K562 (cell line): ENCODE data around the gene CYFIP2. TPM values are rescaled to one million over a fixed set of nuclear protein-coding genes. Genes with fewer than 3 reads are reported as not detected.

ENCODE experiments used
- ATAC-seq: fragments of 200-7000 bp; cut with Tn5 transposase; 3 replicates; pipeline ENCODE4 v1.9.1; 2020; ENCODE audit warnings: moderate library complexity
- BruUV-seq: library from RNA; stranded (reverse); fragments of 400-500 nt; replicated peaks from 2 replicates; lab custom pipeline; 2021; lab: Mats Ljungman, UMichigan
- CTCF ChIA-PET: fragments of 300-600 bp; formaldehyde crosslinking; extraction: SDS; loops from one replicate; lab custom pipeline; 2021; ENCODE audit warnings: low intra/inter-chr PET ratio; lab: Yijun Ruan, JAX
- POLR2A ChIA-PET: fragments of 300-600, 350-650 bp; sonication (Branson Sonifier 250); formaldehyde crosslinking; extraction: SDS; loops from one replicate; lab custom pipeline; 2021; ENCODE audit warnings: antibody characterized with exemption, inconsistent platforms; lab: Yijun Ruan, JAX
- DNase-seq, 4 experiments: peaks; one replicate each; pipeline versions ENCODE4 v3.0.0 to v3.0.0-alpha.2; 2011 to 2018; ENCODE audit warnings: low spot score in 3 of 4, mixed read lengths in 3 of 4; ENCODE audit errors: extremely low read depth in 1 of 4
- FAIRE-seq: peaks from 2 replicates; lab custom pipeline; 2011; peaks lifted over from hg19 to GRCh38; lab: Jason Lieb, UNC
- H2AFZ ChIP-seq: 2 replicates; pipeline ENCODE4 v1.6.0; 2011; ENCODE audit warnings: low read depth, low read length, control low read depth, inconsistent platforms
- H3K27ac ChIP-seq: fragments of 200-600 bp; 3 replicates; pipeline ENCODE4 v1.8.0; 2011; ENCODE audit warnings: low read depth, mild to moderate bottlenecking, control low read depth, inconsistent platforms, low read length, moderate library complexity, mixed read lengths; ENCODE audit errors: extremely low read depth
- H3K27me3 ChIP-seq, 2 experiments: fragments of 300-600 bp in 1 of 2; 2 replicates in 1 of 2; 3 replicates in 1 of 2; pipeline versions ENCODE4 v1.6.0 to v1.8.0; 2011; ENCODE audit warnings: inconsistent platforms in 2 of 2, low read length in 2 of 2, mild to moderate bottlenecking in 1 of 2, mixed read lengths in 1 of 2, moderate library complexity in 1 of 2; ENCODE audit not compliant: control insufficient read depth in 2 of 2, insufficient read depth in 2 of 2
- H3K36me3 ChIP-seq: fragments of 300-600 bp; 3 replicates; pipeline ENCODE4 v1.8.0; 2011; ENCODE audit warnings: mild to moderate bottlenecking, low read length, inconsistent platforms; ENCODE audit not compliant: control insufficient read depth, insufficient read depth
- H3K4me1 ChIP-seq, 2 experiments: fragments of 200-600 bp in 1 of 2; replicated peaks in 1 of 2; 2 replicates in 1 of 2; 3 replicates in 1 of 2; pipeline versions ENCODE4 v1.5.1 to v1.8.0; 2011; ENCODE audit warnings: inconsistent platforms in 2 of 2, low read length in 2 of 2, mild to moderate bottlenecking in 1 of 2, mixed read lengths in 1 of 2, moderate library complexity in 1 of 2; ENCODE audit not compliant: control insufficient read depth in 2 of 2, insufficient read depth in 2 of 2
- H3K4me2 ChIP-seq: 2 replicates; pipeline ENCODE4 v1.6.1; 2011; ENCODE audit warnings: low read length, control low read depth, inconsistent platforms, mixed read lengths; ENCODE audit not compliant: insufficient read depth
- H3K4me3 ChIP-seq: fragments of 200-600 bp; sonication (generic), shearing (Covaris generic); 2 replicates; pipeline ENCODE4 v1.5.1; 2016; ENCODE audit warnings: control low read depth, inconsistent platforms
- H3K79me2 ChIP-seq: fragments of 200-600 bp; 3 replicates; pipeline ENCODE4 v1.8.0; 2011; ENCODE audit warnings: low read length, inconsistent platforms; ENCODE audit not compliant: control insufficient read depth, insufficient read depth
- H3K9ac ChIP-seq, 2 experiments: 2 replicates each; pipeline versions ENCODE4 v1.6.0 to v1.6.1; 2011; ENCODE audit warnings: low read depth in 2 of 2, low read length in 2 of 2, control low read depth in 1 of 2, inconsistent platforms in 1 of 2, mild to moderate bottlenecking in 1 of 2, mixed read lengths in 1 of 2; ENCODE audit not compliant: insufficient read depth in 1 of 2
- H3K9me1 ChIP-seq: one replicate; pipeline ENCODE4 v1.6.0; 2011; ENCODE audit warnings: inconsistent platforms, mild to moderate bottlenecking, low read length, moderate library complexity; ENCODE audit not compliant: control insufficient read depth, insufficient read depth
- H3K9me3 ChIP-seq: replicated peaks from 2 replicates; pipeline ENCODE4 v1.5.1; 2011; ENCODE audit warnings: low read depth, low read length, inconsistent platforms; ENCODE audit not compliant: control insufficient read depth, insufficient read depth
- H4K20me1 ChIP-seq: replicated peaks from 2 replicates; pipeline ENCODE4 v1.6.1; 2011; ENCODE audit warnings: low read length, inconsistent platforms, mixed read lengths; ENCODE audit not compliant: control insufficient read depth, insufficient read depth
- FOXA3 ChIP-seq, 2 experiments: fragments of 450-650 bp in 1 of 2; sonication (generic) in 1 of 2; formaldehyde crosslinking; IDR thresholded peaks in 1 of 2; conservative IDR thresholded peaks in 1 of 2; 2 replicates each; pipeline versions ENCODE4 v1.4.0 to v1.8.0; 2020 to 2022; ENCODE audit warnings: mild to moderate bottlenecking in 2 of 2, missing genetic modification reagents in 1 of 2
- HNRNPUL1 ChIP-seq: fragments of 200-400 bp; formaldehyde crosslinking; IDR thresholded peaks from 2 replicates; pipeline ENCODE4 v1.6.1; 2017; ENCODE audit warnings: low read length
- NR4A1 ChIP-seq, 2 experiments: fragments of 250-450 bp in 1 of 2; fragments of 450-650 bp in 1 of 2; sonication (Bioruptor Pico) in 1 of 2; IDR thresholded peaks; 2 replicates each; pipeline versions ENCODE4 v1.4.0 to v1.6.1; 2016 to 2020; ENCODE audit warnings: mild to moderate bottlenecking in 2 of 2, missing compliant biosample characterization in 1 of 2, missing genetic modification characterization in 1 of 2, moderate library complexity in 1 of 2
- RCOR1 ChIP-seq, 2 experiments: IDR thresholded peaks; 2 replicates each; pipeline ENCODE4 v1.6.1; 2012; ENCODE audit warnings: low read depth in 2 of 2, low read length in 2 of 2, borderline replicate concordance in 1 of 2, improper control_type of control experiment in 1 of 2
- RFX7 ChIP-seq: fragments of 250-450 bp; sonication (Bioruptor Pico); IDR thresholded peaks from 2 replicates; pipeline ENCODE4 v1.5.1; 2021; ENCODE audit warnings: mild to moderate bottlenecking
- SETDB1 ChIP-seq: IDR thresholded peaks from one replicate; pipeline ENCODE4 v1.6.1; 2012; ENCODE audit warnings: low read length, control low read depth, inconsistent platforms
- TEAD1 ChIP-seq, 2 experiments: fragments of 450-650 bp in 1 of 2; sonication (generic) in 1 of 2; formaldehyde crosslinking; IDR thresholded peaks; 2 replicates each; pipeline versions ENCODE4 v1.4.0 to v1.8.0; 2020 to 2022; ENCODE audit warnings: mild to moderate bottlenecking in 2 of 2, missing genetic modification reagents in 1 of 2
- ZNF41 ChIP-seq: fragments of 250-450 bp; sonication (Bioruptor Pico); conservative IDR thresholded peaks from 2 replicates; pipeline ENCODE4 v1.4.0; 2020; ENCODE audit warnings: mild to moderate bottlenecking
- ZNF444 ChIP-seq: fragments of 250-450 bp; sonication (Bioruptor Pico); IDR thresholded peaks from 2 replicates; pipeline ENCODE4 v1.4.0; 2020; ENCODE audit warnings: mild to moderate bottlenecking, moderate library complexity
- ZNF609 ChIP-seq: sonication (generic); formaldehyde crosslinking; IDR thresholded peaks from 2 replicates; pipeline ENCODE4 v1.8.1; 2023; ENCODE audit warnings: missing genetic modification reagents, mild to moderate bottlenecking, borderline replicate concordance
- ZNF830 ChIP-seq: fragments of 250-450 bp; sonication (Bioruptor Pico); IDR thresholded peaks from 2 replicates; pipeline ENCODE4 v1.5.0; 2021; ENCODE audit warnings: mild to moderate bottlenecking
- WGBS: fragments of 100-300 bp; shearing (Covaris generic); methylation state at CpG from one replicate; pipeline ENCODE4 v1.1.6; 2016; ENCODE audit warnings: low coverage, mixed read lengths; ENCODE audit not compliant: insufficient coverage; ENCODE audit errors: missing lambda C conversion rate; 5-methylcytosine and 5-hydroxymethylcytosine counted together
- in situ Hi-C: fragments of 300-500 bp; cut with MboI; formaldehyde crosslinking; loops from 4 replicates; pipeline ENCODE4 v1.15.0; 2018; ENCODE audit warnings: inconsistent platforms, mixed read lengths
- intact Hi-C: fragments of 100-400 bp; cut with micrococcal nuclease; formaldehyde crosslinking; loops from 2 replicates; pipeline ENCODE4 v1.14.2; 2022
- polyA plus RNA-seq, 8 experiments: library from polyadenylated mRNA; depleted of rRNA in 4 of 8; stranded (reverse) in 5 of 8; unstranded in 3 of 8; fragments of >200 nt; fragmentation: Nextera tagmentation in 2 of 8; fragmentation: Illumina TruSeq in 1 of 8; extraction: Ambion mirVana in 2 of 8; extraction: Trizol in 1 of 8; gene quantifications; 2 replicates each; pipeline versions ENCODE4 v1.2.1 to v1.2.3, GENCODE V29; 2011 to 2014; ENCODE audit warnings: inconsistent platforms in 1 of 8, missing spikeins in 1 of 8
- total RNA-seq, 7 experiments: library from RNA; depleted of rRNA in 6 of 7; stranded (reverse); fragments of >200 nt in 6 of 7; fragmentation: Illumina TruSeq in 2 of 7; extraction: Trizol in 2 of 7; gene quantifications; 2 replicates each; pipeline versions ENCODE4 v1.2.1 to v1.2.3, GENCODE V29; 2011 to 2021; ENCODE audit warnings: low replicate concordance in 1 of 7
- TF ChIP-seq, protein P1 (sequence below): fragments of 450-650 bp; formaldehyde crosslinking; IDR thresholded peaks from 2 replicates; pipeline ENCODE4 v1.4.0; 2020; ENCODE audit warnings: mild to moderate bottlenecking, moderate library complexity
- TF ChIP-seq, protein P2 (sequence below), 2 experiments: fragments of 450-650 bp in 1 of 2; sonication (generic) in 1 of 2; formaldehyde crosslinking; conservative IDR thresholded peaks; 2 replicates each; pipeline versions ENCODE4 v1.4.0 to v1.8.1; 2020 to 2022; ENCODE audit warnings: mild to moderate bottlenecking in 1 of 2, missing genetic modification reagents in 1 of 2

CYFIP2 gene
- total and polyA plus RNA-seq, 9 of the 15 experiments (the other 6 are each of a cell fraction or from before 2014, with no cell fraction given) = 0.76 to 2.9 (median 1.4) TPM; not detected in 1

- TF ChIP-seq ZNF830 (CRISPR knock-in tag) = no peak
- no peak for TF ChIP-seq RFX7
- TF ChIP-seq, protein P1, sequence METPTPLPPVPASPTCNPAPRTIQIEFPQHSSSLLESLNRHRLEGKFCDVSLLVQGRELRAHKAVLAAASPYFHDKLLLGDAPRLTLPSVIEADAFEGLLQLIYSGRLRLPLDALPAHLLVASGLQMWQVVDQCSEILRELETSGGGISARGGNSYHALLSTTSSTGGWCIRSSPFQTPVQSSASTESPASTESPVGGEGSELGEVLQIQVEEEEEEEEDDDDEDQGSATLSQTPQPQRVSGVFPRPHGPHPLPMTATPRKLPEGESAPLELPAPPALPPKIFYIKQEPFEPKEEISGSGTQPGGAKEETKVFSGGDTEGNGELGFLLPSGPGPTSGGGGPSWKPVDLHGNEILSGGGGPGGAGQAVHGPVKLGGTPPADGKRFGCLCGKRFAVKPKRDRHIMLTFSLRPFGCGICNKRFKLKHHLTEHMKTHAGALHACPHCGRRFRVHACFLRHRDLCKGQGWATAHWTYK (CRISPR knock-in tag) = no peak
- no peak for TF ChIP-seq SETDB1
- TF ChIP-seq HNRNPUL1 = no peak
- TF ChIP-seq FOXA3 (CRISPR knock-in tag; conservative IDR thresholded peaks at IDR 0.05 in 1 of 2, IDR thresholded peaks at IDR 0.05 in 1 of 2) = no peak
- TF ChIP-seq ZNF444 (CRISPR knock-in tag) = no peak
- no peak for TF ChIP-seq ZNF41
- no peak for TF ChIP-seq TEAD1 (CRISPR knock-in tag; IDR thresholded peaks at IDR 0.05)
Observed at GRCh38 chr5:157322581-157322980, 56.7 kb downstream of the CYFIP2 start (continued).

- in situ Hi-C loops (no loop called here), intact Hi-C loops (no loop called here)
- no peak overlapping the region for H3K9ac ChIP-seq
- ChIA-PET CTCF (interaction anchor here (0.7 kb wide), 1 partner anchor 72 kb away, joined by 3 read pairs; no protein-coding TSS in a partner anchor), POLR2A (interaction anchor here (0.7 kb wide), 1 partner anchor 94 kb away, joined by 3 read pairs; no protein-coding TSS in a partner anchor)
- H4K20me1 ChIP-seq = peaks cover 2% of the 10 kb centered on the region; the same call in 1 of the 2 replicates
- FAIRE-seq (no peak), ATAC-seq (peak; percentile 71), DNase-seq (peak; percentile 17 to 36 (median 30))
- no TSS peak for BruUV-seq
- H3K4me2 ChIP-seq = no peak overlapping the region
- H3K9me3 ChIP-seq = no peaks in the 10 kb centered on the region
- peaks cover 2% of the 10 kb centered on the region for H3K9me1 ChIP-seq
- WGBS = 8% methylated on average over 10 of the region's 10 CpGs
- H3K79me2 ChIP-seq = no peaks in the 10 kb centered on the region
- peaks cover 2 to 44% of the 10 kb centered on the region in 2 experiments; a peak in 4 of 5 replicates for H3K27me3 ChIP-seq
- no peak overlapping the region for H3K27ac ChIP-seq
- H3K4me3 ChIP-seq = no peak overlapping the region
- H3K36me3 ChIP-seq = no peaks in the 10 kb centered on the region
- no peak overlapping the region for H2AFZ ChIP-seq
- H3K4me1 ChIP-seq = no peaks in the 10 kb centered on the region
- TF ChIP-seq RCOR1 (IDR thresholded peaks at IDR 0.05; ENCODE audit: borderline replicate concordance in 1 of 2, low read depth in 2 of 2, low read length in 2 of 2) (0 out of 4 replicates have a peak, but pooled peaks of 1 of the 2 experiments have one; percentile 40), NR4A1 (CRISPR knock-in tag; IDR thresholded peaks at IDR 0.05) (no peak), NR4A1 (tag; IDR thresholded peaks at IDR 0.05) (no peak), ZNF609 (CRISPR knock-in tag) (no peak)
- TF ChIP-seq, protein P2, sequence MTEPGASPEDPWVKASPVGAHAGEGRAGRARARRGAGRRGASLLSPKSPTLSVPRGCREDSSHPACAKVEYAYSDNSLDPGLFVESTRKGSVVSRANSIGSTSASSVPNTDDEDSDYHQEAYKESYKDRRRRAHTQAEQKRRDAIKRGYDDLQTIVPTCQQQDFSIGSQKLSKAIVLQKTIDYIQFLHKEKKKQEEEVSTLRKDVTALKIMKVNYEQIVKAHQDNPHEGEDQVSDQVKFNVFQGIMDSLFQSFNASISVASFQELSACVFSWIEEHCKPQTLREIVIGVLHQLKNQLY (CRISPR knock-in tag; conservative IDR thresholded peaks at IDR 0.05) = no peak
Observed at GRCh38 chr5:157323107-157323706, 57.3 kb downstream of the CYFIP2 start.
